ENCODE results near the gene EID2. TPM values are rescaled to one million over a fixed set of nuclear protein-coding genes. Genes with fewer than 3 reads are reported as not detected.

Gene EID2
- total and polyA plus RNA-seq, 2 of the 13 experiments (the other 11 are each of a cell fraction or from before 2014, with no cell fraction given), result 3.7 to 14.1 TPM

DNA sequence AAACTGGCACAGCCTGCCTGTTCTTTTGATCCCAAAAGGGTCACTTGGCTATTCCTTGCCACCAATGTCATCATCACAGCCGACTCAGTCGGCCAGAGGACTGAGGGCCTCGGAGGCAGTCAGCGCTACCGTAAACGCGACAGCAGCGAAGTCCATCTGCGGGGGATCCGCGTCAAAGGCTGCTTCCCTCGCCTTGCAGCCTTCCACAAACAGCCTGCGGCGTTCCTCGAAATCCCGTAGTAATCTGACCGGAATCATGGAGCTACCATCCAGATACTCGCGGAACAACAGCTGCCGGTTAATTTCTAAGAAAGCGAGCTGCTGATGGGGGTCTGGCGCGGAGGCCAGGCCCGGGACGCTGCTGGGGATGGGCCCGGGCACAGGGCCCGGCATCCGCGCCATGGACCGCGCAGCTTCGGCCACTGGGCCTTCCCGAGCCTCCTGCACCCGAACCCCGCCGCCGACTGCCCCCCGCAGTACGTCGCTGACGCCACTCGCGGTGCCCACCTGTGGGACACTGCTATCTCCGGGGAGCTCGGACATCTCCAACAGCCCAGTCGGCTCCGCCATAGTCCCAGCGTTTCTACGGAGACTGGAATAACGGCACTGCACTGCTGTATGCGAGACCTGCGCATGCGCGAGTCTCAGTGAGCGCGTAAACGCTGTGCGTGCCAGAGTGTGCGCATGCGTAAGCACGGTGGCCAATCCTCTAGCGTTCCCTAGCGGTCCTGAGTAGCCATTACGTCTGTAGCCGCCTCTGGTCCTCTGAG is 7.5 kb downstream of the EID2 start, which contains the start of gene EID2B (continued):
- TF ChIP-seq, protein P1, sequence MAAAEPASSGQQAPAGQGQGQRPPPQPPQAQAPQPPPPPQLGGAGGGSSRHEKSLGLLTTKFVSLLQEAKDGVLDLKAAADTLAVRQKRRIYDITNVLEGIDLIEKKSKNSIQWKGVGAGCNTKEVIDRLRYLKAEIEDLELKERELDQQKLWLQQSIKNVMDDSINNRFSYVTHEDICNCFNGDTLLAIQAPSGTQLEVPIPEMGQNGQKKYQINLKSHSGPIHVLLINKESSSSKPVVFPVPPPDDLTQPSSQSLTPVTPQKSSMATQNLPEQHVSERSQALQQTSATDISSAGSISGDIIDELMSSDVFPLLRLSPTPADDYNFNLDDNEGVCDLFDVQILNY (CRISPR knock-in tag; conservative IDR thresholded peaks at IDR 0.05), result no peak
- no peak for TF ChIP-seq ARNT (IDR thresholded peaks at IDR 0.05)
- peak; percentile 67 for TF ChIP-seq TEAD3 (CRISPR knock-in tag; optimal IDR thresholded peaks at IDR 0.05; ENCODE audit: borderline replicate concordance)
- peak; percentile 75 for TF ChIP-seq FOXC1 (CRISPR knock-in tag; IDR thresholded peaks at IDR 0.05; ENCODE audit: borderline replicate concordance)
- TF ChIP-seq IRF9 (CRISPR knock-in tag; IDR thresholded peaks at IDR 0.05; ENCODE audit: borderline replicate concordance), result peak; percentile 81; the same call in 1 of the 2 replicates
- TF ChIP-seq ZNF101 (CRISPR knock-in tag; IDR thresholded peaks at IDR 0.05; ENCODE audit: borderline replicate concordance, low read depth), result no peak
- TF ChIP-seq ZEB1 (IDR thresholded peaks at IDR 0.05; ENCODE audit: insufficient replicate concordance, low read depth), result no peak
- TF ChIP-seq NFIC (IDR thresholded peaks at IDR 0.05; ENCODE audit: low read length), result no peak
- peak; percentile 54; the same call in 1 of the 2 replicates for TF ChIP-seq ZNF607 (CRISPR knock-in tag; IDR thresholded peaks at IDR 0.05; ENCODE audit: borderline replicate concordance)
- TF ChIP-seq ATF7-NPFF (CRISPR knock-in tag; IDR thresholded peaks at IDR 0.05; ENCODE audit: low read depth), result 0 out of 2 replicates have a peak, but pooled peaks have one; percentile 32
- TF ChIP-seq NFYB (CRISPR knock-in tag; IDR thresholded peaks at IDR 0.05), result peak; percentile 22; the same call in 1 of the 2 replicates
- peak; percentile 49; the same call in 1 of the 2 replicates for TF ChIP-seq NFKB2 (CRISPR knock-in tag; IDR thresholded peaks at IDR 0.05; ENCODE audit: borderline replicate concordance)
- peak; percentile 74 for TF ChIP-seq ZNF501 (CRISPR knock-in tag; IDR thresholded peaks at IDR 0.05)
- peak; percentile 61; the same call in 1 of the 2 replicates for TF ChIP-seq ZBTB7B (CRISPR knock-in tag; IDR thresholded peaks at IDR 0.05)
- no peak for TF ChIP-seq NKX3-1 (CRISPR knock-in tag; IDR thresholded peaks at IDR 0.05)
- peak; percentile 55; the same call in 1 of the 2 replicates for TF ChIP-seq ETV6 (CRISPR knock-in tag; conservative IDR thresholded peaks at IDR 0.05)
- TF ChIP-seq HOXA3 (CRISPR knock-in tag; IDR thresholded peaks at IDR 0.05), result peak; percentile 38; the same call in 1 of the 2 replicates
- no peak for TF ChIP-seq ZMYM2 (CRISPR knock-in tag; IDR thresholded peaks at IDR 0.05)
- 0 out of 2 replicates have a peak, but pooled peaks have one; percentile 60 for TF ChIP-seq DMAP1 (CRISPR knock-in tag; IDR thresholded peaks at IDR 0.05)
- no peak for TF ChIP-seq ZFP1 (CRISPR knock-in tag; IDR thresholded peaks at IDR 0.05)
- TF ChIP-seq, protein P2, sequence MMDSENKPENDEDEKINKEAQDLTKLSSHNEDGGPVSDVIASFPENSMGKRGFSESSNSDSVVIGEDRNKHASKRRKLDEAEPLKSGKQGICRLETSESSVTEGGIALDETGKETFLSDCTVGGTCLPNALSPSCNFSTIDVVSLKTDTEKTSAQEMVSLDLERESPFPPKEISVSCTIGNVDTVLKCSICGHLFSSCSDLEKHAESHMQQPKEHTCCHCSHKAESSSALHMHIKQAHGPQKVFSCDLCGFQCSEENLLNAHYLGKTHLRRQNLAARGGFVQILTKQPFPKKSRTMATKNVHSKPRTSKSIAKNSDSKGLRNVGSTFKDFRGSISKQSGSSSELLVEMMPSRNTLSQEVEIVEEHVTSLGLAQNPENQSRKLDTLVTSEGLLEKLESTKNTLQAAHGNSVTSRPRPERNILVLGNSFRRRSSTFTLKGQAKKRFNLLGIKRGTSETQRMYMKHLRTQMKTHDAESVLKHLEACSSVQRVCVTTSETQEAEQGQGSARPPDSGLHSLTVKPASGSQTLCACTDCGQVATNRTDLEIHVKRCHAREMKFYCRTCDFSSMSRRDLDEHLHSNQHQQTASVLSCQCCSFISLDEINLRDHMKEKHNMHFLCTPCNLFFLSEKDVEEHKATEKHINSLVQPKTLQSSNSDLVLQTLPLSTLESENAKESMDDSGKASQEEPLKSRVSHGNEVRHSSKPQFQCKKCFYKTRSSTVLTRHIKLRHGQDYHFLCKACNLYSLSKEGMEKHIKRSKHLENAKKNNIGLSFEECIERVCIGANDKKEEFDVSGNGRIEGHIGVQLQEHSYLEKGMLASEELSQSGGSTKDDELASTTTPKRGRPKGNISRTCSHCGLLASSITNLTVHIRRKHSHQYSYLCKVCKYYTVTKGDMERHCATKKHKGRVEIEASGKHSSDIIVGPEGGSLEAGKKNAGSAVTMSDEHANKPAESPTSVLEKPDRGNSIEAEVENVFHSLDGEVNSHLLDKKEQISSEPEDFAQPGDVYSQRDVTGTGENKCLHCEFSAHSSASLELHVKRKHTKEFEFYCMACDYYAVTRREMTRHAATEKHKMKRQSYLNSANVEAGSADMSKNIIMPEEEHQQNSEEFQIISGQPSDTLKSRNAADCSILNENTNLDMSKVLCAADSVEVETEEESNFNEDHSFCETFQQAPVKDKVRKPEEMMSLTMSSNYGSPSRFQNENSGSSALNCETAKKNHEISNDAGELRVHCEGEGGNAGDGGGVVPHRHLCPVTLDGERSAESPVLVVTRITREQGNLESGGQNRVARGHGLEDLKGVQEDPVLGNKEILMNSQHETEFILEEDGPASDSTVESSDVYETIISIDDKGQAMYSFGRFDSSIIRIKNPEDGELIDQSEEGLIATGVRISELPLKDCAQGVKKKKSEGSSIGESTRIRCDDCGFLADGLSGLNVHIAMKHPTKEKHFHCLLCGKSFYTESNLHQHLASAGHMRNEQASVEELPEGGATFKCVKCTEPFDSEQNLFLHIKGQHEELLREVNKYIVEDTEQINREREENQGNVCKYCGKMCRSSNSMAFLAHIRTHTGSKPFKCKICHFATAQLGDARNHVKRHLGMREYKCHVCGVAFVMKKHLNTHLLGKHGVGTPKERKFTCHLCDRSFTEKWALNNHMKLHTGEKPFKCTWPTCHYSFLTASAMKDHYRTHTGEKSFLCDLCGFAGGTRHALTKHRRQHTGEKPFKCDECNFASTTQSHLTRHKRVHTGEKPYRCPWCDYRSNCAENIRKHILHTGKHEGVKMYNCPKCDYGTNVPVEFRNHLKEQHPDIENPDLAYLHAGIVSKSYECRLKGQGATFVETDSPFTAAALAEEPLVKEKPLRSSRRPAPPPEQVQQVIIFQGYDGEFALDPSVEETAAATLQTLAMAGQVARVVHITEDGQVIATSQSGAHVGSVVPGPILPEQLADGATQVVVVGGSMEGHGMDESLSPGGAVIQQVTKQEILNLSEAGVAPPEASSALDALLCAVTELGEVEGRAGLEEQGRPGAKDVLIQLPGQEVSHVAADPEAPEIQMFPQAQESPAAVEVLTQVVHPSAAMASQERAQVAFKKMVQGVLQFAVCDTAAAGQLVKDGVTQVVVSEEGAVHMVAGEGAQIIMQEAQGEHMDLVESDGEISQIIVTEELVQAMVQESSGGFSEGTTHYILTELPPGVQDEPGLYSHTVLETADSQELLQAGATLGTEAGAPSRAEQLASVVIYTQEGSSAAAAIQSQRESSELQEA (CRISPR knock-in tag; IDR thresholded peaks at IDR 0.05; ENCODE audit: not compliant biosample characterization), result peak; percentile 56

All from HepG2 (cell line).